ENCODE measurements around the gene ANKRD23.

Gene ANKRD23

DNA sequence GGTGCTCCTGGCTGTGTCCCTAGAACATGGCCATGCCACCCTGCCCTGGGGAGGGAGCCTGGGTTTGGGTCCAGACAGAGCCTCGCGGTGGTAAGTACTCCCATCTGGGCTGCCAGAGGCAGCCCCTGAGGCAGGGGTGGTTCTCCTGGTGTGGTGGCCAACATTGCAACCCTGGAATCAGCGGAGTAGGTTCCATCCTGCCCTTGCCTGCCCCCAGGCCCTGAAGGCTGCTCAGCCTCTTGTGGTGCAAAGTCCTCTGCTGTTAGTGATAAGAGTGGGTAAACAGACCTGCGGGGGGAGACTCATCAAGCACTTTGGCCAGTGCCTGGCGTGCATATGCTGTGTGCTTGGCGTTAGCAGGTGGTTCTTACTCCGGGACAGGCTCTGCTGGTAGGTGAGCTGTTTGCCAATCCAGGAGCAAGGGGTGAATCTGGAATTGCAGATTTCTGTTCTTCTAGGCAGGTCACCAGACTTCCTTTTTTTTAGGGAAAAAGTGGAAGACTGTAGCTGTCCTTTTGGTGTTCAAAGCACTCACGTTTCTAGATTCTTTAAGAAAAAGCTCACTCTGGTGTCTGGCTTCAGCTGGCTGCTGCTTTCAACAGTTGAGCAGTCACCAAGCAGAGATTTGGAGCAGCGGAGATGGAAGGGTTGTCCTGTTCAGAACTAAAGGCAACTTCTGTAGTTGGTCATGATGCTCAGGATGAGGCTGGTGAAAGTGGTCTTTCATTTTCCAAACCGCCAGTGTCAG is 24.5 kb downstream of the ANKRD23 start:
- DNase-seq, result no peak
- H2BK12ac ChIP-seq (ENCODE audit: low read length in 2 of 2), result no peak overlapping the region

DNA sequence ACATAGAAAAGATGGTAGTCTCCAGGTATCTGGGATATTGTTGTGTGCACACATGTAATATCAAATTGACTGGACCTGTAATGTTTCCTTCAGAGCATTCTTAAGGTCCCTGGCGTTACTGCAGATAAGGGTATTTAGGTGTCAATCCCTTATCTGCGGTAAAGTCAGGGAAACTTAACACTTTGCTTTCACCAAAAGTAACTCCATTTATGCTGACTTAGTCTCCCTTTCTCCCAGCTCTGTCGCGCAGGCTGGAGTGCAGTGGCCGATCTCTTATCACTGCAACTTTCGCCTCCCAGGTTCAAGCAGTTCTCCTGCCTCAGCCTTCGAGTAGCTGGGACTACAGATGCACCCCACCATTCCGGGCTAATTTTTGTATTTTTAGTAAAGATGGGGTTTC is 25.9 kb downstream of the ANKRD23 start:
- no peak overlapping the region for H3K23ac ChIP-seq (ENCODE audit: low read length in 2 of 2)
- H4K91ac ChIP-seq (ENCODE audit: low read length), result no peak overlapping the region
- peaks cover 42% of the 10 kb centered on the region for H3K79me1 ChIP-seq (replicated peaks; ENCODE audit: low read length, poor library complexity, severe bottlenecking)

More for the DNA sequence above, 24.5 kb downstream of the ANKRD23 start:
- WGBS, result 95% methylated on average over 10 of the region's 10 CpGs
- Histone ChIP-seq H2BK15ac (ENCODE audit: low read depth, poor library complexity, severe bottlenecking) (no peak overlapping the region), H4K8ac (ENCODE audit: low read length) (no peak overlapping the region), H3K4me1 (ENCODE audit: control insufficient read depth, insufficient read depth, low read depth, low read length) (peaks cover 19% of the 10 kb centered on the region), H3K14ac (ENCODE audit: low read length in 2 of 2) (no peak overlapping the region), H3K4me3 (ENCODE audit: insufficient read depth in 1 of 2, low read depth in 1 of 2, low read length in 2 of 2) (no peak overlapping the region), H4K91ac (ENCODE audit: low read length) (no peak overlapping the region), H3K9ac (ENCODE audit: low read length) (no peak overlapping the region), H3K18ac (ENCODE audit: low read depth in 1 of 2, low read length in 2 of 2) (no peak overlapping the region), H3K4ac (ENCODE audit: low read depth in 1 of 2, low read length in 2 of 2) (no peak overlapping the region), H2BK5ac (ENCODE audit: low read depth, low read length, poor library complexity, severe bottlenecking) (no peak overlapping the region), H3K36me3 (ENCODE audit: control insufficient read depth in 1 of 2, insufficient read depth in 2 of 2, low read depth in 1 of 2, low read length in 2 of 2) (peaks cover 0 to 17% of the 10 kb centered on the region in 2 experiments), H2BK120ac (ENCODE audit: low read depth, low read length) (no peak overlapping the region), H3K9me3 (ENCODE audit: control insufficient read depth, low read length) (no peaks in the 10 kb centered on the region), H2AK5ac (ENCODE audit: low read length, severe bottlenecking) (no peak overlapping the region), H3K27me3 (ENCODE audit: control insufficient read depth in 1 of 2, insufficient read depth in 1 of 2, low read length in 2 of 2) (no peaks in the 10 kb centered on the region), H3K79me1 (replicated peaks; ENCODE audit: low read length, poor library complexity, severe bottlenecking) (peaks cover 50% of the 10 kb centered on the region), H3K27ac (ENCODE audit: low read length, poor library complexity, severe bottlenecking) (no peak overlapping the region), H2AFZ (ENCODE audit: low read depth, low read length) (no peak overlapping the region), H3K23ac (ENCODE audit: low read length in 2 of 2) (no peak overlapping the region), H3K4me2 (ENCODE audit: low read length, poor library complexity, severe bottlenecking) (no peak overlapping the region)

DNA sequence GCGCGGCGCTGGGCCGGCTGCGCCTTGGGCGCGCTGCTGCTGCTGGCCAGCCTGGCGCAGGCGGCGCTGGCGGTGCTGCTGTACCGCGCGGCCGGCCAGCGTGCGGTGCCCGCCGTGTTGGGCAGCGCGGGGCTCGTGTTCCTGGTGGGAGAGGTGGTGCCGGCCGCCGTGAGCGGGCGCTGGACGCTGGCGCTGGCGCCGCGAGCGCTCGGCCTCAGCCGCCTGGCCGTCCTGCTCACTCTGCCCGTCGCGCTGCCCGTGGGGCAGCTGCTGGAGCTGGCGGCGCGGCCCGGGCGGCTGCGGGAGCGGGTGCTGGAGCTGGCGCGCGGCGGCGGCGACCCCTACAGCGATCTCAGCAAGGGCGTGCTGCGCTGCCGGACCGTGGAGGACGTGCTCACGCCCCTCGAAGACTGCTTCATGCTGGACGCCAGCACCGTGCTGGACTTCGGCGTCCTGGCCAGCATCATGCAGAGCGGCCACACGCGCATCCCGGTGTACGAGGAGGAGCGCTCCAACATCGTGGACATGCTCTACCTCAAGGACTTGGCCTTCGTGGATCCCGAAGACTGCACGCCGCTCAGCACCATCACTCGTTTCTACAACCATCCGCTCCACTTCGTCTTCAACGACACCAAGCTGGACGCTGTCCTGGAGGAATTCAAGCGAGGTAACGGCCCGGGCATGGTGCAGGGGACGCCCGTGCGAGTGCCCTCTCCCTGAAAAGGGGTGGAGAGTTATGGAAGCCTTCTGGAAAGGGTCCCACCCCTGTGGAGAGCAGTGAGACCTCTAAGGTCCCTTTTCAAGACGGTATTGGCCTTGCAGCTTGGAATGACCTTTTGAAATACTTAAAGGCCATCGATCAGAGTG is 26.8 kb downstream of the ANKRD23 start:
- H3K14ac ChIP-seq (ENCODE audit: low read length in 2 of 2), result peak overlapping the region in 1 of 2 experiments; percentile 38
- H3K4me2 ChIP-seq (ENCODE audit: low read length, poor library complexity, severe bottlenecking), result peak overlapping the region; percentile 79
- no peak overlapping the region for H2BK120ac ChIP-seq (ENCODE audit: low read depth, low read length)
- no peak overlapping the region for H3K4ac ChIP-seq (ENCODE audit: low read depth in 1 of 2, low read length in 2 of 2)
- no peaks in the 10 kb centered on the region for H3K27me3 ChIP-seq (ENCODE audit: control insufficient read depth in 1 of 2, insufficient read depth in 1 of 2, low read length in 2 of 2)
- WGBS, result 9% methylated on average over 59 of the region's 89 CpGs
- H4K91ac ChIP-seq (ENCODE audit: low read length), result peak overlapping the region; percentile 68
- peaks cover 38% of the 10 kb centered on the region for H3K79me1 ChIP-seq (replicated peaks; ENCODE audit: low read length, poor library complexity, severe bottlenecking)
- H3K27ac ChIP-seq (ENCODE audit: low read length, poor library complexity, severe bottlenecking), result no peak overlapping the region
- H2AFZ ChIP-seq (ENCODE audit: low read depth, low read length), result peak overlapping the region; percentile 96
- peak; percentile 35 for DNase-seq
- no peak overlapping the region for H3K23ac ChIP-seq (ENCODE audit: low read length in 2 of 2)
- H3K4me3 ChIP-seq (ENCODE audit: insufficient read depth in 1 of 2, low read depth in 1 of 2, low read length in 2 of 2), result peak overlapping the region; percentile 81 to 88
- no peak overlapping the region for H2AK5ac ChIP-seq (ENCODE audit: low read length, severe bottlenecking)
- H2BK5ac ChIP-seq (ENCODE audit: low read depth, low read length, poor library complexity, severe bottlenecking), result no peak overlapping the region
- H3K9me3 ChIP-seq (ENCODE audit: control insufficient read depth, low read length), result no peaks in the 10 kb centered on the region
- no peak overlapping the region for H2BK15ac ChIP-seq (ENCODE audit: low read depth, poor library complexity, severe bottlenecking)
- H4K8ac ChIP-seq (ENCODE audit: low read length), result peak overlapping the region; percentile 29
- H3K18ac ChIP-seq (ENCODE audit: low read depth in 1 of 2, low read length in 2 of 2), result no peak overlapping the region
- H2BK12ac ChIP-seq (ENCODE audit: low read length in 2 of 2), result no peak overlapping the region
- H3K36me3 ChIP-seq (ENCODE audit: control insufficient read depth in 1 of 2, insufficient read depth in 2 of 2, low read depth in 1 of 2, low read length in 2 of 2), result peaks cover 0 to 10% of the 10 kb centered on the region in 2 experiments
- peak overlapping the region; percentile 66 for H3K9ac ChIP-seq (ENCODE audit: low read length)
- peaks cover 17% of the 10 kb centered on the region for H3K4me1 ChIP-seq (ENCODE audit: control insufficient read depth, insufficient read depth, low read depth, low read length)

More for the DNA sequence above, 25.9 kb downstream of the ANKRD23 start:
- Histone ChIP-seq H2AK5ac (ENCODE audit: low read length, severe bottlenecking) (no peak overlapping the region), H3K4me3 (ENCODE audit: insufficient read depth in 1 of 2, low read depth in 1 of 2, low read length in 2 of 2) (peak overlapping the region in 1 of 2 experiments; percentile 81), H2AFZ (ENCODE audit: low read depth, low read length) (no peak overlapping the region), H3K27me3 (ENCODE audit: control insufficient read depth in 1 of 2, insufficient read depth in 1 of 2, low read length in 2 of 2) (no peaks in the 10 kb centered on the region), H2BK5ac (ENCODE audit: low read depth, low read length, poor library complexity, severe bottlenecking) (no peak overlapping the region), H3K4me1 (ENCODE audit: control insufficient read depth, insufficient read depth, low read depth, low read length) (peaks cover 17% of the 10 kb centered on the region), H3K9ac (ENCODE audit: low read length) (peak overlapping the region; percentile 66), H2BK120ac (ENCODE audit: low read depth, low read length) (no peak overlapping the region), H2BK15ac (ENCODE audit: low read depth, poor library complexity, severe bottlenecking) (no peak overlapping the region), H3K4me2 (ENCODE audit: low read length, poor library complexity, severe bottlenecking) (no peak overlapping the region), H2BK12ac (ENCODE audit: low read length in 2 of 2) (no peak overlapping the region), H3K18ac (ENCODE audit: low read depth in 1 of 2, low read length in 2 of 2) (no peak overlapping the region), H3K9me3 (ENCODE audit: control insufficient read depth, low read length) (no peaks in the 10 kb centered on the region), H3K14ac (ENCODE audit: low read length in 2 of 2) (no peak overlapping the region), H3K27ac (ENCODE audit: low read length, poor library complexity, severe bottlenecking) (no peak overlapping the region), H3K4ac (ENCODE audit: low read depth in 1 of 2, low read length in 2 of 2) (no peak overlapping the region), H4K8ac (ENCODE audit: low read length) (no peak overlapping the region), H3K36me3 (ENCODE audit: control insufficient read depth in 1 of 2, insufficient read depth in 2 of 2, low read depth in 1 of 2, low read length in 2 of 2) (peaks cover 0 to 10% of the 10 kb centered on the region in 2 experiments)
- 88% methylated on average over 8 of the region's 8 CpGs for WGBS
- no peak for DNase-seq
